ENCODE data around the gene P2RY11.

Gene P2RY11

GRCh38 chr19:10135551-10136334, 24.2 kb downstream of the P2RY11 start:
- Histone ChIP-seq H3K4me3 (ENCODE audit: low read depth in 1 of 2, low read length in 2 of 2) (no peak overlapping the region), H3K9me3 (ENCODE audit: control insufficient read depth in 1 of 2, low read length in 2 of 2) (no peaks in the 10 kb centered on the region), H3K36me3 (ENCODE audit: control insufficient read depth in 1 of 2, insufficient read depth in 2 of 2, low read length in 2 of 2) (peaks cover 39 to 76% of the 10 kb centered on the region in 2 donors), H3K27me3 (ENCODE audit: low read depth, low read length) (no peaks in the 10 kb centered on the region), H3K27ac (ENCODE audit: low read length) (no peak overlapping the region), H3K4me1 (ENCODE audit: control insufficient read depth in 1 of 2, insufficient read depth in 2 of 2, low read length in 2 of 2) (no peaks in the 10 kb centered on the region)

- Histone ChIP-seq H3K9me3 (ENCODE audit: control insufficient read depth in 1 of 2, low read length in 2 of 2) (no peaks in the 10 kb centered on the region), H3K36me3 (ENCODE audit: control insufficient read depth in 1 of 2, insufficient read depth in 2 of 2, low read length in 2 of 2) (peaks cover 51 to 88% of the 10 kb centered on the region in 2 donors), H3K27me3 (ENCODE audit: low read depth, low read length) (no peaks in the 10 kb centered on the region), H3K27ac (ENCODE audit: low read length) (no peak overlapping the region), H3K4me3 (ENCODE audit: low read depth in 1 of 2, low read length in 2 of 2) (no peak overlapping the region), H3K4me1 (ENCODE audit: control insufficient read depth in 1 of 2, insufficient read depth in 2 of 2, low read length in 2 of 2) (no peaks in the 10 kb centered on the region)
These were observed 25.4 kb downstream of the P2RY11 start for GRCh38 chr19:10136936-10137335.

- no peaks in the 10 kb centered on the region for H3K27me3 ChIP-seq (ENCODE audit: low read depth, low read length)
- H3K36me3 ChIP-seq (ENCODE audit: control insufficient read depth in 1 of 2, insufficient read depth in 2 of 2, low read length in 2 of 2), result peaks cover 56 to 95% of the 10 kb centered on the region in 2 donors
- no peak overlapping the region for H3K27ac ChIP-seq (ENCODE audit: low read length)
- H3K4me1 ChIP-seq (ENCODE audit: control insufficient read depth in 1 of 2, insufficient read depth in 2 of 2, low read length in 2 of 2), result no peaks in the 10 kb centered on the region
- H3K4me3 ChIP-seq (ENCODE audit: low read depth in 1 of 2, low read length in 2 of 2), result no peak overlapping the region
- no peaks in the 10 kb centered on the region for H3K9me3 ChIP-seq (ENCODE audit: control insufficient read depth in 1 of 2, low read length in 2 of 2)
These were observed 26.5 kb downstream of the P2RY11 start for GRCh38 chr19:10137751-10138682.

- peaks cover 56 to 93% of the 10 kb centered on the region in 2 donors for H3K36me3 ChIP-seq (ENCODE audit: control insufficient read depth in 1 of 2, insufficient read depth in 2 of 2, low read length in 2 of 2)
These were observed 27.6 kb downstream of the P2RY11 start for GRCh38 chr19:10138879-10139795.

GRCh38 chr19:10139952-10140351, 28.5 kb downstream of the P2RY11 start:
- Histone ChIP-seq H3K9me3 (ENCODE audit: control insufficient read depth in 1 of 2, low read length in 2 of 2) (no peaks in the 10 kb centered on the region), H3K4me1 (ENCODE audit: control insufficient read depth in 1 of 2, insufficient read depth in 2 of 2, low read length in 2 of 2) (no peaks in the 10 kb centered on the region), H3K27me3 (ENCODE audit: low read depth, low read length) (no peaks in the 10 kb centered on the region), H3K4me3 (ENCODE audit: low read depth in 1 of 2, low read length in 2 of 2) (no peak overlapping the region), H3K27ac (ENCODE audit: low read length) (no peak overlapping the region), H3K36me3 (ENCODE audit: control insufficient read depth in 1 of 2, insufficient read depth in 2 of 2, low read length in 2 of 2) (peaks cover 56 to 94% of the 10 kb centered on the region in 2 donors)

More at GRCh38 chr19:10138879-10139795, 27.6 kb downstream of the P2RY11 start:
- Histone ChIP-seq H3K27ac (ENCODE audit: low read length) (no peak overlapping the region), H3K4me1 (ENCODE audit: control insufficient read depth in 1 of 2, insufficient read depth in 2 of 2, low read length in 2 of 2) (no peaks in the 10 kb centered on the region), H3K9me3 (ENCODE audit: control insufficient read depth in 1 of 2, low read length in 2 of 2) (no peaks in the 10 kb centered on the region), H3K4me3 (ENCODE audit: low read depth in 1 of 2, low read length in 2 of 2) (no peak overlapping the region), H3K27me3 (ENCODE audit: low read depth, low read length) (no peaks in the 10 kb centered on the region)

GRCh38 chr19:10141479-10141878, 30.0 kb downstream of the P2RY11 start:
- Histone ChIP-seq H3K4me3 (ENCODE audit: low read depth in 1 of 2, low read length in 2 of 2) (no peak overlapping the region), H3K36me3 (ENCODE audit: control insufficient read depth in 1 of 2, insufficient read depth in 2 of 2, low read length in 2 of 2) (peaks cover 68 to 95% of the 10 kb centered on the region in 2 donors), H3K27ac (ENCODE audit: low read length) (no peak overlapping the region), H3K27me3 (ENCODE audit: low read depth, low read length) (no peaks in the 10 kb centered on the region), H3K4me1 (ENCODE audit: control insufficient read depth in 1 of 2, insufficient read depth in 2 of 2, low read length in 2 of 2) (no peaks in the 10 kb centered on the region), H3K9me3 (ENCODE audit: control insufficient read depth in 1 of 2, low read length in 2 of 2) (no peaks in the 10 kb centered on the region)

- H3K36me3 ChIP-seq (ENCODE audit: control insufficient read depth in 1 of 2, insufficient read depth in 2 of 2, low read length in 2 of 2), result peaks cover 69 to 94% of the 10 kb centered on the region in 2 donors
- H3K4me1 ChIP-seq (ENCODE audit: control insufficient read depth in 1 of 2, insufficient read depth in 2 of 2, low read length in 2 of 2), result no peaks in the 10 kb centered on the region
- no peaks in the 10 kb centered on the region for H3K27me3 ChIP-seq (ENCODE audit: low read depth, low read length)
- no peaks in the 10 kb centered on the region for H3K9me3 ChIP-seq (ENCODE audit: control insufficient read depth in 1 of 2, low read length in 2 of 2)
- no peak overlapping the region for H3K4me3 ChIP-seq (ENCODE audit: low read depth in 1 of 2, low read length in 2 of 2)
- H3K27ac ChIP-seq (ENCODE audit: low read length), result peak overlapping the region; percentile 22
These were observed 30.5 kb downstream of the P2RY11 start for GRCh38 chr19:10141973-10142372.

- Histone ChIP-seq H3K27me3 (ENCODE audit: low read depth, low read length) (no peaks in the 10 kb centered on the region), H3K4me3 (ENCODE audit: low read depth in 1 of 2, low read length in 2 of 2) (no peak overlapping the region), H3K27ac (ENCODE audit: low read length) (peak overlapping the region; percentile 22), H3K4me1 (ENCODE audit: control insufficient read depth in 1 of 2, insufficient read depth in 2 of 2, low read length in 2 of 2) (no peaks in the 10 kb centered on the region), H3K36me3 (ENCODE audit: control insufficient read depth in 1 of 2, insufficient read depth in 2 of 2, low read length in 2 of 2) (peaks cover 60 to 91% of the 10 kb centered on the region in 2 donors), H3K9me3 (ENCODE audit: control insufficient read depth in 1 of 2, low read length in 2 of 2) (no peaks in the 10 kb centered on the region)
These were observed 31.3 kb downstream of the P2RY11 start for GRCh38 chr19:10142701-10143375.

- peaks cover 56 to 86% of the 10 kb centered on the region in 2 donors for H3K36me3 ChIP-seq (ENCODE audit: control insufficient read depth in 1 of 2, insufficient read depth in 2 of 2, low read length in 2 of 2)
- H3K27ac ChIP-seq (ENCODE audit: low read length), result no peak overlapping the region
These were observed 32.2 kb downstream of the P2RY11 start for GRCh38 chr19:10143681-10144080.

GRCh38 chr19:10144361-10144760, 32.9 kb downstream of the P2RY11 start:
- Histone ChIP-seq H3K9me3 (ENCODE audit: control insufficient read depth in 1 of 2, low read length in 2 of 2) (no peaks in the 10 kb centered on the region), H3K27me3 (ENCODE audit: low read depth, low read length) (no peaks in the 10 kb centered on the region), H3K36me3 (ENCODE audit: control insufficient read depth in 1 of 2, insufficient read depth in 2 of 2, low read length in 2 of 2) (peaks cover 56 to 85% of the 10 kb centered on the region in 2 donors), H3K4me3 (ENCODE audit: low read depth in 1 of 2, low read length in 2 of 2) (no peak overlapping the region), H3K4me1 (ENCODE audit: control insufficient read depth in 1 of 2, insufficient read depth in 2 of 2, low read length in 2 of 2) (no peaks in the 10 kb centered on the region), H3K27ac (ENCODE audit: low read length) (no peak overlapping the region)

More at GRCh38 chr19:10143681-10144080, 32.2 kb downstream of the P2RY11 start:
- H3K9me3 ChIP-seq (ENCODE audit: control insufficient read depth in 1 of 2, low read length in 2 of 2), result no peaks in the 10 kb centered on the region
- H3K4me1 ChIP-seq (ENCODE audit: control insufficient read depth in 1 of 2, insufficient read depth in 2 of 2, low read length in 2 of 2), result no peaks in the 10 kb centered on the region
- H3K27me3 ChIP-seq (ENCODE audit: low read depth, low read length), result no peaks in the 10 kb centered on the region
- H3K4me3 ChIP-seq (ENCODE audit: low read depth in 1 of 2, low read length in 2 of 2), result no peak overlapping the region
